ENCODE results near the gene PSMB7.

Gene PSMB7

DNA sequence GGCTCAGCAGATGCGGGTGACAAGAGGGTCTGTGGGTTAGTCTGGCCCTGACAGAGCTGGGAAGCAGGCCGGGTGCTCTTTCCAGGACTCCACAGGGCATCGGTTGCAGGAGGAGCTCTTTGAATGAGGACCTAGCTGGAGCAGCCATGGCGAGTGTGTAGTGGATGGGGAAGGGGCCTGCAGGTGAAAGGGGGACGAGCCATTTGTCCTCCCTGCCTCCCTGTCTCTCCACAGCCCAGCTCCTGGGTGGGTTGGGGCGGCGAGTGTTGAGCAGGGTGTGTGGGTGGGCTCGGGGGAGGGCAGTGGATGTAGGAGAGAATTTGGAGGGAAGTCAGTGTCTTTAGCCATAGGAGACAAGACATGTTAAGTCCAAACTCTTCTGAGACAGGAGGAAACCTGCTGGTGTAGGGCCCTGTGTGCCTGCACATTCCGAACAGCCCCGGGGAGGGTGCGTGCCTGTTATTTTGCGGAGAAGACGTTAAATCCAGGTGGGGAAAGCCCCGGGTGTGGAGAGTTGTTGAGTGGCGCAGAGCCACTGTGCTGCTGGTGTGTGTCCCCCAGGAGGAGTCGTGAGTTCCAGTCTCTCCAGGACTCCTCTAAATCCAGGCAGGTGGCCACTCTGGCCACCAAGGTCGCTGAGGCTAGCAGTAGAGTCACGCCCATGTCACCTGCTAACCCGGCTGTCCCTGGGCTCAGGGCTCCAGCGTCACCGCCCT is 73.6 kb downstream of the PSMB7 start:
- no peaks in the 10 kb centered on the region for H3K36me3 Mint-ChIP-seq
- H3K27ac Mint-ChIP-seq, result no peak overlapping the region
- CTCF ChIA-PET, result interaction anchor here (0.6 kb wide), 1 partner anchor 75 kb away, joined by 3 read pairs; no protein-coding TSS in a partner anchor
- H3K27me3 Mint-ChIP-seq, result no peaks in the 10 kb centered on the region
- H3K4me3 Mint-ChIP-seq, result no peak overlapping the region
- no peaks in the 10 kb centered on the region for H3K4me1 Mint-ChIP-seq
- DNase-seq, result no peak
- H3K9me3 Mint-ChIP-seq, result peaks cover 4% of the 10 kb centered on the region

- H3K36me3 Mint-ChIP-seq, result no peaks in the 10 kb centered on the region
- H3K9me3 Mint-ChIP-seq, result peaks cover 4% of the 10 kb centered on the region
- H3K27ac Mint-ChIP-seq, result no peak overlapping the region
- DNase-seq, result no peak
- H3K27me3 Mint-ChIP-seq, result no peaks in the 10 kb centered on the region
- no peaks in the 10 kb centered on the region for H3K4me1 Mint-ChIP-seq
- CTCF ChIA-PET, result interaction anchor here (0.6 to 0.8 kb wide), 2 partner anchors 17 to 214 kb away, joined by 3 read pairs; no protein-coding TSS in a partner anchor
- H3K4me3 Mint-ChIP-seq, result no peak overlapping the region
Measured at GRCh38 chr9:124340219-124341069, 74.8 kb downstream of the PSMB7 start.

- Mint-ChIP-seq H3K9me3 (peaks cover 4% of the 10 kb centered on the region), H3K4me3 (no peak overlapping the region), H3K4me1 (no peaks in the 10 kb centered on the region)
Measured at GRCh38 chr9:124339603-124340146, 75.6 kb downstream of the PSMB7 start.

GRCh38 chr9:124337562-124337961 is 77.7 kb downstream of the PSMB7 start:
- CTCF ChIA-PET, result no interaction called here
- Mint-ChIP-seq H3K9me3 (peaks cover 4% of the 10 kb centered on the region), H3K4me3 (no peak overlapping the region), H3K27ac (no peak overlapping the region), H3K27me3 (no peaks in the 10 kb centered on the region), H3K4me1 (no peaks in the 10 kb centered on the region), H3K36me3 (no peaks in the 10 kb centered on the region)
- DNase-seq, result no peak

More at GRCh38 chr9:124339603-124340146, 75.6 kb downstream of the PSMB7 start:
- CTCF ChIA-PET, result no interaction called here
- Mint-ChIP-seq H3K27me3 (no peaks in the 10 kb centered on the region), H3K27ac (no peak overlapping the region), H3K36me3 (no peaks in the 10 kb centered on the region)
- no peak for DNase-seq

- Mint-ChIP-seq H3K4me1 (no peaks in the 10 kb centered on the region), H3K4me3 (no peak overlapping the region), H3K27me3 (no peaks in the 10 kb centered on the region), H3K9me3 (peaks cover 4% of the 10 kb centered on the region), H3K36me3 (no peaks in the 10 kb centered on the region), H3K27ac (no peak overlapping the region)
- DNase-seq, result no peak
- CTCF ChIA-PET, result interaction anchor here (1.8 kb wide), 1 partner anchor 209 kb away, joined by 3 read pairs; no protein-coding TSS in a partner anchor
Measured at GRCh38 chr9:124335320-124335707, 79.9 kb downstream of the PSMB7 start.

GRCh38 chr9:124334568-124335319 is 80.5 kb downstream of the PSMB7 start:
- CTCF ChIA-PET, result interaction anchor here (1.8 kb wide), 1 partner anchor 208 kb away, joined by 3 read pairs; no protein-coding TSS in a partner anchor
- no peaks in the 10 kb centered on the region for H3K27me3 Mint-ChIP-seq
- H3K36me3 Mint-ChIP-seq, result no peaks in the 10 kb centered on the region
- peaks cover 4% of the 10 kb centered on the region for H3K9me3 Mint-ChIP-seq
- H3K27ac Mint-ChIP-seq, result no peak overlapping the region
- DNase-seq, result no peak
- H3K4me1 Mint-ChIP-seq, result no peaks in the 10 kb centered on the region
- no peak overlapping the region for H3K4me3 Mint-ChIP-seq

- CTCF ChIA-PET, result no interaction called here
- Mint-ChIP-seq H3K27me3 (no peaks in the 10 kb centered on the region), H3K27ac (no peak overlapping the region), H3K36me3 (no peaks in the 10 kb centered on the region), H3K9me3 (peaks cover 4% of the 10 kb centered on the region), H3K4me3 (no peak overlapping the region), H3K4me1 (no peaks in the 10 kb centered on the region)
- no peak for DNase-seq
Measured at GRCh38 chr9:124333203-124333579, 82.1 kb downstream of the PSMB7 start.

- peaks cover 2% of the 10 kb centered on the region for H3K9me3 Mint-ChIP-seq
- H3K36me3 Mint-ChIP-seq, result no peaks in the 10 kb centered on the region
- CTCF ChIA-PET, result interaction anchor here (1.0 kb wide), 1 partner anchor 206 kb away, joined by 3 read pairs; no protein-coding TSS in a partner anchor
- H3K4me1 Mint-ChIP-seq, result no peaks in the 10 kb centered on the region
- H3K27ac Mint-ChIP-seq, result no peak overlapping the region
- DNase-seq, result no peak
- no peaks in the 10 kb centered on the region for H3K27me3 Mint-ChIP-seq
- no peak overlapping the region for H3K4me3 Mint-ChIP-seq
Measured at GRCh38 chr9:124332361-124333202, 82.7 kb downstream of the PSMB7 start.

- H3K27me3 Mint-ChIP-seq, result no peaks in the 10 kb centered on the region
- H3K27ac Mint-ChIP-seq, result no peak overlapping the region
- H3K4me1 Mint-ChIP-seq, result no peaks in the 10 kb centered on the region
- CTCF ChIA-PET, result no interaction called here
- no peak for DNase-seq
- no peaks in the 10 kb centered on the region for H3K36me3 Mint-ChIP-seq
- no peaks in the 10 kb centered on the region for H3K9me3 Mint-ChIP-seq
- no peak overlapping the region for H3K4me3 Mint-ChIP-seq
Measured at GRCh38 chr9:124331580-124331979, 83.7 kb downstream of the PSMB7 start.

DNA sequence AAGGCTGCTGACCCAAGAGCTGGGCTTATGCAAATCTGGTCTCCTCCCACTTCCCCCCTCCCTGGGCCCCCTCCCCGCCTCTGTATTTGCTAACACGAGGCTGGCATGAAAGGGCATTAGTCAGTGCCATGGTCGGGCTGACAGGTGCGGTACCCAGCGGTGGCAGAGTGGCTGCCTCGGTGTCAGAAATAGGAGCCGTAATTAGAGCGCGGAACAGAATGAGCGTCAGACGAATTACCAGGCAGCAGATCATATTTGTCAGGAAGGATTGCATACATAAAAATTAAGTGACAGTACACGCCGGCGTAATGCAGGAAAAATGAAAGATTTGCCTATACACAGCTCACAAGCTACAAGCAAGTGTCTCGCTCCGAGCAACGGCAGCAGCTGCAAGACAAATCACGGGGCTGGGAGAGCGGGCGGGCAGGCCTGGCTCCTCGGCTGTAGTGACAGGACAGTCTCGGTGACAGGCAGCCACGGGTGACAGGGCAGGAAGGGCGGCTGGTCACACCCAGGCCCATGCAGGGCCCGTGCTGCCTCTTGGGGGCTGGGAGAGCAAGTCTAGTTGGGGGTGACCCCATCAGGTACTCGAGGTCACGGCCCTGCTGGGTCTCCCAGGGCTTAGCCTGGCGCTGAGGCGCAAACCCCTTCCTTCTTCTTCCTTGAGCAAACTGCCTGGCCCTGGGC is 85.1 kb downstream of the PSMB7 start:
- no peaks in the 10 kb centered on the region for H3K4me1 Mint-ChIP-seq
- CTCF ChIA-PET, result no interaction called here
- no peak overlapping the region for H3K27ac Mint-ChIP-seq

DNA sequence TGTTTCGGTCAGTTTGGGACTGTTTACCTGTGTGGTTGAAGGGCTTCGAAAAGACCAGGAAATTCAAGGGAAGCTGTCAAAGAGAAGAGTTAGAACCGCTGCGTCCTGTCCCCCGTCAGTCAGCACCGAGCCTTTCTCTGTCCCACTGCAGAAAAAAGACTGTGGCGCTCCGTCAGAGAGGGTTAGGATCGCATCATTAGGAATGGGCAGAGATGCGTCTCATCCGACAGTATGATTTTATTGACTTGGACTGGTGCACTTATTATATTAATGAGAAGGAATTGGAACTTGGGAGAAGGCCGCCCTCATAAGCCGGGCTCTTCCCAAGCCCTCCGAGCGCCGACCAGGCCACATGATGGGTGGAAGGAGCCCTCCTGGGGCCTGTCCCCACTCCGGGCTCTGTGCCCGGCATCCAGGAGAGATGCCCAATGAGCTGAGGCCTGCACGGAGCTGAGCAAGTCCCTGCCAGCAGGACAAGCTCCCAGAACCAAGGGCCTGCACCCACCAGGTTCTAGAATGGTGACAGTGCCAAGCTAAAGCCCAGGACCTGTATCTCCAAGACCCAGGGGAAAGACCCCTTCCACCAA is 85.9 kb downstream of the PSMB7 start:
- H3K4me3 Mint-ChIP-seq, result no peak overlapping the region
- no peak for DNase-seq
- CTCF ChIA-PET, result no interaction called here
- no peaks in the 10 kb centered on the region for H3K36me3 Mint-ChIP-seq
- H3K27ac Mint-ChIP-seq, result no peak overlapping the region
- H3K4me1 Mint-ChIP-seq, result no peaks in the 10 kb centered on the region
- no peaks in the 10 kb centered on the region for H3K9me3 Mint-ChIP-seq
- H3K27me3 Mint-ChIP-seq, result no peaks in the 10 kb centered on the region

More for the DNA sequence above, 85.1 kb downstream of the PSMB7 start:
- no peak for DNase-seq
- Mint-ChIP-seq H3K27me3 (no peaks in the 10 kb centered on the region), H3K36me3 (no peaks in the 10 kb centered on the region), H3K4me3 (no peak overlapping the region), H3K9me3 (no peaks in the 10 kb centered on the region)

DNA sequence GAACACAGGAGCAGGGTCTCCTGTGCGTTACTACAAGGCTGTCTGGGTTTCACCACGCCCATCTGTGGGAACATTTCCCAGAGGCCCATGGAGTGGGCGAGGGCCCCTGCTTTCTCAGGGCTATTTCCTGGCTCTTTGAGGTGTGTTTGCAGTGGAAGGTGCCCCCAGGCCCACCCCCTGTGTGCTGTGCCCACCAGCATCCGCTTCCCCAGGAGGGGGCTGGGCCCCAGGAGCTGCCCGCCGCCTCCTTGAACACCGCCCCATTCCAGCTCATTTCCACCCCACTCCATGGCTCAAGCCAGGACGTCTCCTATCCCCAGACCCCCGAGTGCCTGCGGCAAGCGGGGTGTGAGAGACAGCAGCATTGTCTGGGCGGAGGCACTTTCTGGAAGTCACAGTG is 87.0 kb downstream of the PSMB7 start:
- Mint-ChIP-seq H3K4me1 (no peaks in the 10 kb centered on the region), H3K27ac (no peak overlapping the region), H3K9me3 (no peaks in the 10 kb centered on the region), H3K36me3 (no peaks in the 10 kb centered on the region), H3K27me3 (no peaks in the 10 kb centered on the region), H3K4me3 (no peak overlapping the region)
- DNase-seq, result no peak
- CTCF ChIA-PET, result interaction anchor here (1.0 kb wide), 1 partner anchor 24 kb away, joined by 3 read pairs; no protein-coding TSS in a partner anchor
